Left colon (tissue), 2 donors: ENCODE results near the gene BHLHE23. TPM values are rescaled to one million over a fixed set of nuclear protein-coding genes. Genes with fewer than 3 reads are reported as not detected.
"Not testable (repeated sequence)": the region's sequence is repeated elsewhere in the genome, so short reads cannot be mapped to it uniquely, and the experiment has no call there.

ENCODE experiments used
- ATAC-seq: fragments of 200-7000 bp; cut with Tn5 transposase; one replicate; pipeline ENCODE4 v1.9.1; 2020; ENCODE audit warnings: mild to moderate bottlenecking, moderate library complexity
- DNase-seq, 2 donors: peaks; one replicate each; pipeline ENCODE4 v3.0.0-alpha.2; 2020
- intact Hi-C, 2 donors: fragments of 100-400 bp; cut with DNase I in 1 of 2; cut with micrococcal nuclease in 1 of 2; formaldehyde crosslinking; loops; one replicate each; pipeline versions ENCODE4 v1.11.2 to v1.14.0; 2022; cut with DNase I, micrococcal nuclease
- total RNA-seq, 2 donors: library from RNA; stranded (reverse); fragmentation: NEBNext Ultra II Directional; extraction: Animal tissue kit (Norgen Biotek cat#: 25700); gene quantifications; one replicate each; pipeline ENCODE4 v1.2.1, GENCODE V29; 2021
- donor health status: DM: no; HTN: no; CAD: no.
- donor health status: DM: yes; HTN: yes; CAD: no.

BHLHE23 gene
- total RNA-seq, 2 donors from 2014 or later, result not detected

- DNase-seq, result no peak
- intact Hi-C loops, result no loop called here
- ATAC-seq, result no peak
Measured at GRCh38 chr20:63045401-63045800, 38.6 kb upstream of the BHLHE23 start.

DNA sequence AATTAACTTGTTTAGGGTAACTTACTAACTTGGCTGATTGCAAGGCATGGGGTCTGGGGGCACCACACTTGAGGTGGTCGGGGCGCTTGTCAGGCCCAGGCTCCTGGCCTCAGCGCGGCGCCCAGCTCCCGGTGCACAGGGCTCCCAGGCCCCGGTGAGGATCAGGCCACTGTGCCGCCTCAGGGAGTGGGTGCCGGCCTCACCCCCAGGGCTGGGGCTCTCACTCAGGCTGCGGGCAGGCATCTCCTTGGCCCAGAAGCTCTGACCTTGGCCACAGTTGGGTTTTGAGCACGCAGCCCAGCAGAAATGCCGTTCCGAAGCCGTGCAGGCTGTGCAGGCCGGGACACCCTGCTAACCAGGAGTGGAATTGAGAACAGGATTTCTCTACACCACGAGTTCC is 37.8 kb upstream of the BHLHE23 start:
- intact Hi-C loops, result no loop called here
- ATAC-seq, result no peak
- no peak for DNase-seq

DNA sequence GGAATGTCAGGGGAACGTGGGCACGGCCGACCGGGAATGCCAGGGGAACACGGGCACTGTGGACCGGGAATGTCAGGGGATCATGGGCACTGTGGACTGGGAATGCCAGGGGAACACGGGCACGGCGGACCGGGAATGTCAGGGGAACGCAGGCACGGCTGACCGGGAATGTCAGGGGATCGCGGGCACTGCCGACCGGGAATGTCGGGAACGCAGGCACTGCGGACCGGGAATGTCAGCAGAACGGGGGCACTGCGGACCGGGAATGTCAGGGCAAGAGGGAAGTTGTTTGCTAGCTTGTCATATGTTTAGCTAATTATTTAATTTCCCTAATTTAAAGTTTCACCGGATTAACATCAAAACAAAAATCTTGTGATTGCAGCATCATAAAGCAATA is 37.4 kb upstream of the BHLHE23 start:
- intact Hi-C loops, result no loop called here
- ATAC-seq (no peak), DNase-seq (no peak)

- no peak for ATAC-seq
- intact Hi-C loops, result no loop called here
Measured at GRCh38 chr20:63043348-63044203, 36.8 kb upstream of the BHLHE23 start.

GRCh38 chr20:63042448-63043071 is 35.8 kb upstream of the BHLHE23 start:
- intact Hi-C loops, result no loop called here
- ATAC-seq (no peak), DNase-seq (no peak)

More at GRCh38 chr20:63043348-63044203, 36.8 kb upstream of the BHLHE23 start:
- no peak for DNase-seq

DNA sequence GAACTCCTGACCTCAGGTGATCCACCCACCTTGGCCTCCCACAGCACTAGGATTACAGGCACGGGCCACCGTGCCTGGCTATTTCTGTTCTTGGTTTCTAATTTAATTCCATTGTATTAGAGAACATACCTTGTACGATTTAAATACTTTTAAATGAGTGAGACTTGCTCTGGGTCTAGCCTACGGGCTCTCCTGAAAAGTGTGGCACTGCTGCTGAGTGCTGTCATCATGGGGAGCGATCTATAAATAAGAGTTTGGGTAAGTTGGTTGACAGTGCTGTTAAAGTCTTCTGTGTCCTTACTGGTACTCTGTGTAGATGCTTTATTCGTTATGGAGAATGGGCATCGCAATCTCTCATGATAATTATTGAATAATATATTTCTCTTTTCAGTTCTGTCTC is 35.0 kb upstream of the BHLHE23 start:
- DNase-seq (no peak), ATAC-seq (no peak)
- intact Hi-C loops, result no loop called here

DNA sequence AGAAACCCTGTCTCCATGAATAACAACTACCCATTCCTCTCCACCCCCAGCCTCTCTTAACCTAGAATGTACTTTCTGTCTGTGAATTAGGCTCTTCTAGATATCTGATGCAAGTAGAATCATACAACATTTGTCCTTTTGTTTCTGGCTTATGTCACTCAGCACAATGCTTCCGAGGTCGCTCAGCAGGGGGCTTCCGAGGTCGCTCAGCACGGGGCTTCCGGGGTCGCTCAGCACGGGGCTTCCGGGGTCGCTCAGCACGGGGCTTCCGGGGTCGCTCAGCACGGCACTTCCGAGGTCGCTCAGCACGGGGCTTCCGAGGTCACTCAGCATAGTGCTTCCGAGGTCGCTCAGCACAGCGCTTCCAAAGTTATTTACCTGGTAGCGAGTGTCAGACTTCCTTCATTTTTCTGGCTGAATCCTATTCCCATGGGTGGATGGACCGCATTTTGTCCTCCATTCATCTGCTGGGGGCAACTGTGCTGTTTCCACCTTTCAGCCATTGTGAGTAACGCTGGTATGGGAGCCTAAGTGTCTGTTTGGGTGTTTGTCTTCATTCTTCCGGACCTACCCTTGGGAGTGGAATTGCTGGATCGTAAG is 31.0 kb upstream of the BHLHE23 start:
- ATAC-seq, result no peak
- no peak for DNase-seq
- intact Hi-C loops, result no loop called here

GRCh38 chr20:63036291-63036690 is 29.5 kb upstream of the BHLHE23 start:
- no peak for ATAC-seq
- DNase-seq, result no peak
- intact Hi-C loops, result no loop called here

- DNase-seq (no peak), ATAC-seq (no peak)
- intact Hi-C loops, result no loop called here
Measured at GRCh38 chr20:63035603-63036185, 28.9 kb upstream of the BHLHE23 start.

DNA sequence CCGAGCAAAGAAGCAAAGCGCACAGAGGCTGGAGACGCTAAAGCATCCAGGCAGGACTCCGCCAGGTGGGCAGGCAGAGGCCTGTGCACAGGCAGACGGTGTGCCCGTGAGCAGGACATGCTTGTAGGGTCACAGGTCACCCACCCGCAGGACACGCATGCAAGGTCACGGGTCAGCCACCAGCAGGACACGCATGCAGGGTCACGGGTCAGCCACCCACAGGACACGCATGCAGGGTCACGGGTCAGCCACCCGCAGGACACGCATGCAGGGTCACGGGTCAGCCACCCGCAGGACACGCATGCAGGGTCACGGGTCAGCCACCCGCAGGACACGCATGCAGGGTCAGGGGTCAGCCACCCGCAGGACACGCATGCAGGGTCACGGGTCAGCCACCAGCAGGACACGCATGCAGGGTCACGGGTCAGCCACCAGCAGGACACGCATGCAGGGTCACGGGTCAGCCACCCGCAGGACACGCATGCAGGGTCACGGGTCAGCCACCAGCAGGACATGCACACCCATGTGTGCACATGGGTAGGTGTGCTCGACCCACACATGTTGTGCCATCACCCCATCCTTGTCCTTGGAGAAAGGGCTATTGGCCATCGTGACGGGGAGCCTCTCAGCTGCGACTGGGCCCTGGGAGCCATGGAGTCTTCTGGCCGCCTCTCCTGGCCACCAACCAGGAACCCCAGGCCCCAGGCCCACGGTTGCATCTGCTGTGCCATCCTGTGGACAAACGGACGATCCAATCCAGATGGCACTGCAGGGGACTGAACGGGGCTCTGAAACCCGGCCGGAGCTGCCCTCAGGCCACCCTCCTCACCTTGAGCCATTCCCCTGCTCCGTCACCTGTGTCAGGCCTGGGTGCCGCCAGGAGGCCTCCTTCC is 28.2 kb upstream of the BHLHE23 start:
- intact Hi-C loops, DNase-seq, ATAC-seq: not testable (repeated sequence)

GRCh38 chr20:63033794-63034709 is 27.3 kb upstream of the BHLHE23 start:
- DNase-seq (no peak), ATAC-seq (no peak)
- intact Hi-C loops, result no loop called here

DNA sequence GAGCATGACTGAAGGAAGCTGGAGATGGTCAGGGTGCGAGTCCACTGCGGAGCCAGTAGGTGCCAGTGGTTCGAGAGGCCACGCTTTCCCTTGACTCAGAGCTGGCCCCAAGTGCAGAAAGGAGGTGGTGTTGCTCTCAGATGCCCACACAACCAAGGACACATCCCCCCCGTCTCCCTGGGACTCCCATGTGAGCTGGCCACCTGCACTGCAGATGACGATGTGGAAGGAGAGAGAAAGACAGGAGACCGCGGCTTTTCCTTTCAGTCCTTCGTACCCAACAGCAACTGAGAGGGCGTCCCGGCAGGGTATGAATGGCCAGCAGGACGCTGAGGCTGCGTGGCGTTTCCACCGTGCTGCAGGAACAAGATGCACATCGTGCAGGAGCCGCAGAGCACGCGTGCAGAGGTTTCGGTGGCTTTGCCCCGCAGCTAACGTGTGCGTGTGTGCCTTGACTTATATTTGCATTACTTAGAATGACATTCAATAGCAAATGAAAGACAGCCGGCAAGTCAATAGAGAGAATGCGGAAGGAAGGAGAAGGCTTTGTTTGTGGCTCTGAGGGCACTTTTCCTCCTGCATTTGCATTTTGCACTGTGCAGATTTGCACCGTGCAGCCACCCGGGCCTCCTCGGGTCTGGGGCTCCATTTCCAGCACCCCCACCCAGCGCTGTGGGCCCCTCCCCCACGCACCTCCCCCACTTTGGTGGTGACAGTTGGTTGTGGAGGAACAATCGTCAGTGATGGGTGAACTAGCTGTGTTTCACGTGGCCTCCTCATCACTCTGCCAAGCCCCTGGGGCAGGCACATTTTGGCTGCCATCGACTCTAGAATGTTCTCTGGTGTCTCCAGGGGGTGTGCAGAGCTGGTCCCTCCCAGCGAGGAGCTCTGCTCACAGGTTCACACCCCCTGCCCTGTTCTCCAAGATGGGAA is 26.4 kb upstream of the BHLHE23 start:
- no peak for DNase-seq
- ATAC-seq, result no peak
- intact Hi-C loops, result no loop called here

- intact Hi-C loops, result no loop called here
- ATAC-seq, result no peak
Measured at GRCh38 chr20:63032026-63032800, 25.4 kb upstream of the BHLHE23 start.

GRCh38 chr20:63031251-63032014 is 24.7 kb upstream of the BHLHE23 start:
- intact Hi-C loops, result no loop called here
- ATAC-seq, result no peak
- no peak for DNase-seq

More at GRCh38 chr20:63032026-63032800, 25.4 kb upstream of the BHLHE23 start:
- DNase-seq, result no peak
